ENCODE results near the gene SLC34A3.
A peak's percentile ranks its signal among the peaks of the same experiment; 100 is the strongest.

Gene SLC34A3

GRCh38 chr9:137214620-137215019 is 16.1 kb upstream of the SLC34A3 start:
- no peak overlapping the region for H4K8ac ChIP-seq (ENCODE audit: low read depth, low read length)
- no peak for DNase-seq
- no peak overlapping the region for H3K27ac ChIP-seq (ENCODE audit: low read depth, low read length)
- no peak overlapping the region for H4K12ac ChIP-seq (ENCODE audit: low read depth, low read length)
- no peaks in the 10 kb centered on the region for H3K79me1 ChIP-seq (ENCODE audit: low read length)
- no peaks in the 10 kb centered on the region for H3K79me2 ChIP-seq (ENCODE audit: control insufficient read depth, insufficient read depth, low read length, poor library complexity)
- H2BK5ac ChIP-seq (ENCODE audit: low read depth, low read length, poor library complexity) = no peak overlapping the region
- no peak overlapping the region for H3K4ac ChIP-seq (ENCODE audit: low read depth, low read length)
- H2AK5ac ChIP-seq (ENCODE audit: low read length) = no peak overlapping the region
- H3K18ac ChIP-seq (ENCODE audit: low read length) = no peak overlapping the region
- peaks cover 10 to 11% of the 10 kb centered on the region in 2 experiments for H3K4me1 ChIP-seq (ENCODE audit: control insufficient read depth in 1 of 2, insufficient read depth in 2 of 2, low read length in 2 of 2)
- H2AFZ ChIP-seq (ENCODE audit: insufficient read depth, low read length, poor library complexity) = no peak overlapping the region
- H2BK120ac ChIP-seq (ENCODE audit: insufficient read depth, low read length, poor library complexity) = no peak overlapping the region
- no peak overlapping the region for H3K4me3 ChIP-seq (ENCODE audit: low read depth, low read length)
- H3K9ac ChIP-seq (ENCODE audit: low read length) = no peak overlapping the region
- no peak overlapping the region for H3K4me2 ChIP-seq (ENCODE audit: low read length)
- H4K91ac ChIP-seq (ENCODE audit: low read depth, low read length) = no peak overlapping the region
- peaks cover 55 to 61% of the 10 kb centered on the region in 2 experiments for H3K36me3 ChIP-seq (ENCODE audit: control insufficient read depth in 1 of 2, insufficient read depth in 2 of 2, low read length in 2 of 2)
- no peak overlapping the region for H3K23ac ChIP-seq (ENCODE audit: low read length)
- H3K27me3 ChIP-seq (ENCODE audit: insufficient read depth, low read length) = no peaks in the 10 kb centered on the region
- H3K9me3 ChIP-seq (ENCODE audit: insufficient read depth, low read depth, low read length) = no peaks in the 10 kb centered on the region
- no peak overlapping the region for H3K14ac ChIP-seq (ENCODE audit: low read length)
- no CpG with 5 or more reads among the region's 19 CpGs for WGBS (ENCODE audit: extremely low coverage, insufficient coverage, insufficient read length)
- H2BK12ac ChIP-seq (ENCODE audit: low read length) = no peak overlapping the region

GRCh38 chr9:137215196-137215986 is 15.3 kb upstream of the SLC34A3 start:
- Histone ChIP-seq H4K8ac (ENCODE audit: low read depth, low read length) (no peak overlapping the region), H4K12ac (ENCODE audit: low read depth, low read length) (no peak overlapping the region), H2AK5ac (ENCODE audit: low read length) (no peak overlapping the region), H2BK12ac (ENCODE audit: low read length) (no peak overlapping the region), H3K79me2 (ENCODE audit: control insufficient read depth, insufficient read depth, low read length, poor library complexity) (no peaks in the 10 kb centered on the region), H3K4me2 (ENCODE audit: low read length) (no peak overlapping the region), H3K14ac (ENCODE audit: low read length) (no peak overlapping the region), H3K23ac (ENCODE audit: low read length) (no peak overlapping the region), H3K18ac (ENCODE audit: low read length) (no peak overlapping the region), H3K36me3 (ENCODE audit: control insufficient read depth in 1 of 2, insufficient read depth in 2 of 2, low read length in 2 of 2) (peaks cover 51 to 57% of the 10 kb centered on the region in 2 experiments), H2BK5ac (ENCODE audit: low read depth, low read length, poor library complexity) (no peak overlapping the region), H3K9ac (ENCODE audit: low read length) (no peak overlapping the region), H3K79me1 (ENCODE audit: low read length) (no peaks in the 10 kb centered on the region), H4K91ac (ENCODE audit: low read depth, low read length) (no peak overlapping the region), H2BK120ac (ENCODE audit: insufficient read depth, low read length, poor library complexity) (no peak overlapping the region), H2AFZ (ENCODE audit: insufficient read depth, low read length, poor library complexity) (no peak overlapping the region), H3K4me3 (ENCODE audit: low read depth, low read length) (no peak overlapping the region), H3K27ac (ENCODE audit: low read depth, low read length) (no peak overlapping the region), H3K4ac (ENCODE audit: low read depth, low read length) (no peak overlapping the region), H3K9me3 (ENCODE audit: insufficient read depth, low read depth, low read length) (no peaks in the 10 kb centered on the region), H3K27me3 (ENCODE audit: insufficient read depth, low read length) (no peaks in the 10 kb centered on the region), H3K4me1 (ENCODE audit: control insufficient read depth in 1 of 2, insufficient read depth in 2 of 2, low read length in 2 of 2) (peaks cover 10 to 11% of the 10 kb centered on the region in 2 experiments)
- DNase-seq = no peak
- WGBS (ENCODE audit: extremely low coverage, insufficient coverage, insufficient read length) = no CpG with 5 or more reads among the region's 22 CpGs

GRCh38 chr9:137216188-137216965 is 14.3 kb upstream of the SLC34A3 start:
- Histone ChIP-seq H3K4me3 (ENCODE audit: low read depth, low read length) (no peak overlapping the region), H2BK120ac (ENCODE audit: insufficient read depth, low read length, poor library complexity) (no peak overlapping the region), H4K91ac (ENCODE audit: low read depth, low read length) (no peak overlapping the region), H3K4me2 (ENCODE audit: low read length) (no peak overlapping the region), H3K27ac (ENCODE audit: low read depth, low read length) (no peak overlapping the region), H2BK12ac (ENCODE audit: low read length) (no peak overlapping the region), H3K23ac (ENCODE audit: low read length) (no peak overlapping the region), H3K36me3 (ENCODE audit: control insufficient read depth in 1 of 2, insufficient read depth in 2 of 2, low read length in 2 of 2) (peaks cover 51 to 54% of the 10 kb centered on the region in 2 experiments), H3K9ac (ENCODE audit: low read length) (no peak overlapping the region), H4K12ac (ENCODE audit: low read depth, low read length) (no peak overlapping the region), H3K79me2 (ENCODE audit: control insufficient read depth, insufficient read depth, low read length, poor library complexity) (no peaks in the 10 kb centered on the region), H3K4ac (ENCODE audit: low read depth, low read length) (no peak overlapping the region), H2BK5ac (ENCODE audit: low read depth, low read length, poor library complexity) (no peak overlapping the region), H3K18ac (ENCODE audit: low read length) (no peak overlapping the region), H3K27me3 (ENCODE audit: insufficient read depth, low read length) (no peaks in the 10 kb centered on the region), H4K8ac (ENCODE audit: low read depth, low read length) (no peak overlapping the region), H3K9me3 (ENCODE audit: insufficient read depth, low read depth, low read length) (no peaks in the 10 kb centered on the region), H2AFZ (ENCODE audit: insufficient read depth, low read length, poor library complexity) (no peak overlapping the region), H3K14ac (ENCODE audit: low read length) (no peak overlapping the region), H2AK5ac (ENCODE audit: low read length) (no peak overlapping the region), H3K4me1 (ENCODE audit: control insufficient read depth in 1 of 2, insufficient read depth in 2 of 2, low read length in 2 of 2) (peaks cover 11% of the 10 kb centered on the region in 2 experiments), H3K79me1 (ENCODE audit: low read length) (no peaks in the 10 kb centered on the region)
- no CpG with 5 or more reads among the region's 30 CpGs for WGBS (ENCODE audit: extremely low coverage, insufficient coverage, insufficient read length)
- no peak for DNase-seq

- peak overlapping the region; percentile 11 for H4K91ac ChIP-seq (ENCODE audit: low read depth, low read length)
- H3K4me3 ChIP-seq (ENCODE audit: low read depth, low read length) = no peak overlapping the region
- H3K4ac ChIP-seq (ENCODE audit: low read depth, low read length) = no peak overlapping the region
- peak; percentile 67 to 77 for DNase-seq
- H2BK5ac ChIP-seq (ENCODE audit: low read depth, low read length, poor library complexity) = no peak overlapping the region
- H2BK120ac ChIP-seq (ENCODE audit: insufficient read depth, low read length, poor library complexity) = no peak overlapping the region
- H2AK5ac ChIP-seq (ENCODE audit: low read length) = no peak overlapping the region
- H3K4me1 ChIP-seq (ENCODE audit: control insufficient read depth in 1 of 2, insufficient read depth in 2 of 2, low read length in 2 of 2) = peaks cover 13 to 15% of the 10 kb centered on the region in 2 experiments
- H3K36me3 ChIP-seq (ENCODE audit: control insufficient read depth in 1 of 2, insufficient read depth in 2 of 2, low read length in 2 of 2) = peaks cover 43 to 46% of the 10 kb centered on the region in 2 experiments
- no peaks in the 10 kb centered on the region for H3K79me2 ChIP-seq (ENCODE audit: control insufficient read depth, insufficient read depth, low read length, poor library complexity)
- no peak overlapping the region for H3K23ac ChIP-seq (ENCODE audit: low read length)
- no peak overlapping the region for H3K4me2 ChIP-seq (ENCODE audit: low read length)
- peak overlapping the region; percentile 25 for H4K8ac ChIP-seq (ENCODE audit: low read depth, low read length)
- H2AFZ ChIP-seq (ENCODE audit: insufficient read depth, low read length, poor library complexity) = peak overlapping the region; percentile 3
- no peak overlapping the region for H3K9ac ChIP-seq (ENCODE audit: low read length)
- no CpG with 5 or more reads among the region's 36 CpGs for WGBS (ENCODE audit: extremely low coverage, insufficient coverage, insufficient read length)
- H3K18ac ChIP-seq (ENCODE audit: low read length) = no peak overlapping the region
- peaks cover 3% of the 10 kb centered on the region for H3K79me1 ChIP-seq (ENCODE audit: low read length)
- H3K14ac ChIP-seq (ENCODE audit: low read length) = no peak overlapping the region
- H4K12ac ChIP-seq (ENCODE audit: low read depth, low read length) = peak overlapping the region; percentile 8
- H3K9me3 ChIP-seq (ENCODE audit: insufficient read depth, low read depth, low read length) = no peaks in the 10 kb centered on the region
- no peak overlapping the region for H2BK12ac ChIP-seq (ENCODE audit: low read length)
- no peaks in the 10 kb centered on the region for H3K27me3 ChIP-seq (ENCODE audit: insufficient read depth, low read length)
- H3K27ac ChIP-seq (ENCODE audit: low read depth, low read length) = no peak overlapping the region
Observed at GRCh38 chr9:137217276-137218211, 13.2 kb upstream of the SLC34A3 start.

Measured in trophoblast cell (in vitro differentiated cells and primary cell).